Adrenal gland (tissue), 12 donors: ENCODE data around the gene MCTP2. TPM values are rescaled to one million over a fixed set of nuclear protein-coding genes. Genes with fewer than 3 reads are reported as not detected.

Experiments
- DNase-seq, 7 donors: peaks; one replicate each; pipeline ENCODE4 v3.0.0-alpha.2; 2019 to 2020
- H3K27ac ChIP-seq, 5 donors: fragments of 200-600 bp; sonication (generic) in 4 of 5; 1 replicate in 3 of 5; 2 replicates in 2 of 5; pipeline versions ENCODE4 v1.5.1 to v1.8.0; 2016 to 2020; ENCODE audit warnings: mild to moderate bottlenecking in 1 of 5
- H3K27me3 ChIP-seq: fragments of 200-600 bp; 2 replicates; pipeline ENCODE4 v1.8.0; 2021
- H3K36me3 ChIP-seq, 2 donors: fragments of 200-600 bp; replicated peaks in 1 of 2; 1 replicate in 1 of 2; 2 replicates in 1 of 2; pipeline versions ENCODE4 v1.5.1 to v1.8.0; 2018 to 2022
- H3K4me1 ChIP-seq, 2 donors: fragments of 200-600 bp; replicated peaks in 1 of 2; 1 replicate in 1 of 2; 2 replicates in 1 of 2; pipeline versions ENCODE4 v1.5.1 to v1.8.0; 2018 to 2021
- H3K4me3 ChIP-seq, 4 donors: fragments of 200-600 bp; sonication (generic) in 3 of 4; one replicate each; pipeline ENCODE4 v1.5.1; 2016 to 2018
- H3K9me3 ChIP-seq, 3 donors: fragments of 200-600 bp; sonication (generic) in 1 of 3; replicated peaks in 1 of 3; 1 replicate in 2 of 3; 2 replicates in 1 of 3; pipeline versions ENCODE4 v1.5.1 to v1.8.0; 2016 to 2021
- CTCF ChIP-seq, 6 experiments: fragments of 450-650 bp in 4 of 6; fragments of 200-600 bp in 2 of 6; sonication (generic) in 1 of 6; IDR thresholded peaks; 1 replicate in 5 of 6; 2 replicates in 1 of 6; pipeline versions ENCODE4 v1.5.1 to v1.8.0; 2016 to 2021; ENCODE audit warnings: antibody characterized with exemption in 6 of 6, mild to moderate bottlenecking in 2 of 6, moderate library complexity in 1 of 6
- POLR2A ChIP-seq, 2 donors: fragments of 450-650 bp; IDR thresholded peaks; one replicate each; pipeline ENCODE4 v1.6.1; 2017; ENCODE audit warnings: antibody characterized with exemption in 2 of 2, mild to moderate bottlenecking in 2 of 2, moderate library complexity in 1 of 2
- WGBS, 4 donors: extraction: QIAGEN DNeasy Blood & Tissue Kit in 2 of 4; methylation state at CpG; one replicate each; pipeline versions ENCODE4 v1.1.5 to v1.1.7; 2013 to 2017; 5-methylcytosine and 5-hydroxymethylcytosine counted together
- intact Hi-C, 2 donors: fragments of 100-400 bp; cut with DNase I; formaldehyde crosslinking; loops; one replicate each; pipeline versions ENCODE4 v1.14.1 to v1.15.0; 2022 to 2023
- polyA plus RNA-seq, 3 donors: library from polyadenylated mRNA; stranded (reverse); fragments of 200-250 nt in 2 of 3; fragments of 350-450 nt in 1 of 3; fragmentation: Illumina TruSeq in 1 of 3; extraction: RNeasy Lipid Tissue Mini Kit (QIAGEN cat#74804) in 1 of 3; gene quantifications; one replicate each; pipeline ENCODE4 v1.2.3, GENCODE V29; 2013 to 2014
- total RNA-seq, 9 donors: library from RNA; depleted of rRNA in 4 of 9; stranded (reverse); fragments of >200 nt in 4 of 9; fragments of 120-200 nt in 1 of 9; fragmentation: NEBNext Ultra II Directional in 1 of 9; extraction: Animal tissue kit (Norgen Biotek cat#: 25700) in 1 of 9; gene quantifications; one replicate each; pipeline versions ENCODE4 v1.1.0 to v1.2.4, GENCODE V29; 2013 to 2023
- donor health status: healthy with polysubstance abuse.
- donor health status: Bipolar disorder and iron deficiency.
- donor health status: DM: yes; HTN: yes; CAD: no.
- donor health status: DM: no; HTN: no; CAD: no.
- donor health status: DM: no; HTN: no; CAD: no.
- donor health status: DM: yes; HTN: yes; CAD: no.

Gene MCTP2
- total and polyA plus RNA-seq, 12 donors: 2.7 to 21.3 (median 14.4) TPM

- intact Hi-C loops: no loop called here
- Histone ChIP-seq H3K9me3 (no peaks in the 10 kb centered on the region), H3K27me3 (no peaks in the 10 kb centered on the region), H3K27ac (no peak overlapping the region), H3K36me3 (no peaks in the 10 kb centered on the region), H3K4me3 (no peak overlapping the region), H3K4me1 (no peaks in the 10 kb centered on the region)
- no peak for DNase-seq
- WGBS, 4 donors: 80 to 89% (median 82%) methylated on average over 3 of the region's 3 CpGs
- no peak for TF ChIP-seq CTCF (IDR thresholded peaks at IDR 0.05)
- TF ChIP-seq POLR2A (IDR thresholded peaks at IDR 0.05): no peak
These were observed 31.6 kb upstream of the MCTP2 start for GRCh38 chr15:94199725-94200124.

GRCh38 chr15:94203306-94203705, 28.1 kb upstream of the MCTP2 start:
- no peak overlapping the region for H3K4me3 ChIP-seq
- DNase-seq: no peak
- H3K27ac ChIP-seq: no peak overlapping the region
- intact Hi-C loops: no loop called here
- no peaks in the 10 kb centered on the region for H3K9me3 ChIP-seq
- no peaks in the 10 kb centered on the region for H3K27me3 ChIP-seq
- WGBS, 4 donors: 31 to 44% (median 36%) methylated on average over 3 of the region's 3 CpGs
- TF ChIP-seq CTCF (IDR thresholded peaks at IDR 0.05) (no peak), POLR2A (IDR thresholded peaks at IDR 0.05) (no peak)
- no peaks in the 10 kb centered on the region for H3K36me3 ChIP-seq
- H3K4me1 ChIP-seq: no peaks in the 10 kb centered on the region

GRCh38 chr15:94205366-94205765, 26.0 kb upstream of the MCTP2 start:
- Histone ChIP-seq H3K27ac (no peak overlapping the region), H3K27me3 (no peaks in the 10 kb centered on the region), H3K36me3 (no peaks in the 10 kb centered on the region), H3K4me1 (no peaks in the 10 kb centered on the region), H3K9me3 (no peaks in the 10 kb centered on the region), H3K4me3 (no peak overlapping the region)
- WGBS, 4 donors: 65 to 77% (median 71%) methylated on average over 7 of the region's 7 CpGs
- no peak for DNase-seq
- intact Hi-C loops: no loop called here
- no peak for TF ChIP-seq CTCF (IDR thresholded peaks at IDR 0.05)
- no peak for TF ChIP-seq POLR2A (IDR thresholded peaks at IDR 0.05)

- intact Hi-C loops: no loop called here
- Histone ChIP-seq H3K4me3 (no peak overlapping the region), H3K9me3 (no peaks in the 10 kb centered on the region), H3K4me1 (no peaks in the 10 kb centered on the region), H3K36me3 (no peaks in the 10 kb centered on the region), H3K27ac (no peak overlapping the region), H3K27me3 (no peaks in the 10 kb centered on the region)
- WGBS, 4 donors: 63 to 70% (median 65%) methylated on average over 11 of the region's 11 CpGs
- TF ChIP-seq CTCF (IDR thresholded peaks at IDR 0.05): no peak
- TF ChIP-seq POLR2A (IDR thresholded peaks at IDR 0.05): no peak
- DNase-seq: peak in 1 of 7 donors; percentile 1
These were observed 24.7 kb upstream of the MCTP2 start for GRCh38 chr15:94206463-94207167.
